ENCODE data around the gene RUFY3. TPM values are rescaled to one million over a fixed set of nuclear protein-coding genes. Genes with fewer than 3 reads are reported as not detected.

Gene RUFY3
- total RNA-seq, 1 donor from 2014 or later: 80.9 TPM

- Histone ChIP-seq H3K4me1 (no peaks in the 10 kb centered on the region), H4K20me1 (ENCODE audit: low read depth) (peaks cover 48% of the 10 kb centered on the region), H3F3A (ENCODE audit: low read depth) (no peaks in the 10 kb centered on the region), H3K36me3 (peaks cover 23% of the 10 kb centered on the region), H2AFZ (replicated peaks) (no peak overlapping the region), H3K4me3 (no peak overlapping the region), H3K79me2 (ENCODE audit: low read depth) (peaks cover 72% of the 10 kb centered on the region), H3K9ac (no peak overlapping the region), H3K4me2 (no peak overlapping the region), H3K27ac (no peak overlapping the region), H3K27me3 (no peaks in the 10 kb centered on the region), H3K9me3 (ENCODE audit: low read depth) (no peaks in the 10 kb centered on the region)
- Mint-ChIP-seq H3K27ac (no peak overlapping the region), H3K27me3 (ENCODE audit: insufficient read depth, low read depth) (peaks cover 4% of the 10 kb centered on the region), H3K36me3 (peaks cover 36% of the 10 kb centered on the region), H3K9me3 (no peaks in the 10 kb centered on the region), H3K4me1 (peaks cover 11% of the 10 kb centered on the region), H3K4me3 (no peak overlapping the region)
- DNase-seq (ENCODE audit: low spot score): no peak
- no peak for TF ChIP-seq EZH2 (IDR thresholded peaks at IDR 0.05)
- no peak for TF ChIP-seq EZH2phosphoT487 (IDR thresholded peaks at IDR 0.05)
- TF ChIP-seq CTCF (IDR thresholded peaks at IDR 0.05): no peak
Measured at GRCh38 chr4:70836081-70836480, 114.3 kb downstream of the RUFY3 start.

GRCh38 chr4:70838204-70838603 lies 116.4 kb downstream of the RUFY3 start:
- H4K20me1 ChIP-seq (ENCODE audit: low read depth): peaks cover 44% of the 10 kb centered on the region
- H3K36me3 Mint-ChIP-seq: peaks cover 22% of the 10 kb centered on the region
- H3K4me2 ChIP-seq: peak overlapping the region; percentile 98
- H3K9me3 Mint-ChIP-seq: no peaks in the 10 kb centered on the region
- H3K4me1 Mint-ChIP-seq: peaks cover 11% of the 10 kb centered on the region
- peak overlapping the region; percentile 78 for H3K9ac ChIP-seq
- H3K27me3 Mint-ChIP-seq (ENCODE audit: insufficient read depth, low read depth): peaks cover 4% of the 10 kb centered on the region
- H3K27ac ChIP-seq: peak overlapping the region; percentile 80
- peak overlapping the region; percentile 76 for H3K4me3 ChIP-seq
- TF ChIP-seq EZH2 (IDR thresholded peaks at IDR 0.05) (no peak), EZH2phosphoT487 (IDR thresholded peaks at IDR 0.05) (no peak), CTCF (IDR thresholded peaks at IDR 0.05) (no peak)
- H3K79me2 ChIP-seq (ENCODE audit: low read depth): peaks cover 63% of the 10 kb centered on the region
- peaks cover 4% of the 10 kb centered on the region for H3K4me1 ChIP-seq
- H3K27ac Mint-ChIP-seq: peak overlapping the region; percentile 97
- H3K4me3 Mint-ChIP-seq: peak overlapping the region; percentile 97
- no peak overlapping the region for H2AFZ ChIP-seq (replicated peaks)
- no peaks in the 10 kb centered on the region for H3K9me3 ChIP-seq (ENCODE audit: low read depth)
- no peak for DNase-seq (ENCODE audit: low spot score)
- H3K27me3 ChIP-seq: no peaks in the 10 kb centered on the region
- H3K36me3 ChIP-seq: peaks cover 8% of the 10 kb centered on the region
- H3F3A ChIP-seq (ENCODE audit: low read depth): peaks cover 10% of the 10 kb centered on the region

- Mint-ChIP-seq H3K36me3 (peaks cover 17% of the 10 kb centered on the region), H3K4me3 (peak overlapping the region; percentile 97), H3K27me3 (ENCODE audit: insufficient read depth, low read depth) (peaks cover 4% of the 10 kb centered on the region), H3K9me3 (no peaks in the 10 kb centered on the region), H3K4me1 (peaks cover 11% of the 10 kb centered on the region), H3K27ac (peak overlapping the region; percentile 97)
- Histone ChIP-seq H3K4me2 (peak overlapping the region; percentile 98), H3K27ac (peak overlapping the region; percentile 80), H3K4me3 (peak overlapping the region; percentile 76), H3K36me3 (peaks cover 4% of the 10 kb centered on the region), H3K79me2 (ENCODE audit: low read depth) (peaks cover 55% of the 10 kb centered on the region), H3K9ac (peak overlapping the region; percentile 78), H3K4me1 (peaks cover 4% of the 10 kb centered on the region), H3F3A (ENCODE audit: low read depth) (peaks cover 10% of the 10 kb centered on the region), H3K27me3 (no peaks in the 10 kb centered on the region), H4K20me1 (ENCODE audit: low read depth) (peaks cover 37% of the 10 kb centered on the region), H3K9me3 (ENCODE audit: low read depth) (no peaks in the 10 kb centered on the region), H2AFZ (replicated peaks) (peak overlapping the region; percentile 92)
- TF ChIP-seq EZH2 (IDR thresholded peaks at IDR 0.05): no peak
- TF ChIP-seq CTCF (IDR thresholded peaks at IDR 0.05): no peak
- TF ChIP-seq EZH2phosphoT487 (IDR thresholded peaks at IDR 0.05): no peak
- DNase-seq (ENCODE audit: low spot score): peak; percentile 76
Measured at GRCh38 chr4:70838666-70839588, 117.2 kb downstream of the RUFY3 start.
